Measurements from ENCODE around the gene GSTO1. TPM values are rescaled to one million over a fixed set of nuclear protein-coding genes. Genes with fewer than 3 reads are reported as not detected.

The GSTO1 gene
- total RNA-seq (2022; extraction: Qiagen RNA extraction; ENCODE audit: low read depth): 231 to 296 TPM (median 257 TPM) in 5 replicates

DNA sequence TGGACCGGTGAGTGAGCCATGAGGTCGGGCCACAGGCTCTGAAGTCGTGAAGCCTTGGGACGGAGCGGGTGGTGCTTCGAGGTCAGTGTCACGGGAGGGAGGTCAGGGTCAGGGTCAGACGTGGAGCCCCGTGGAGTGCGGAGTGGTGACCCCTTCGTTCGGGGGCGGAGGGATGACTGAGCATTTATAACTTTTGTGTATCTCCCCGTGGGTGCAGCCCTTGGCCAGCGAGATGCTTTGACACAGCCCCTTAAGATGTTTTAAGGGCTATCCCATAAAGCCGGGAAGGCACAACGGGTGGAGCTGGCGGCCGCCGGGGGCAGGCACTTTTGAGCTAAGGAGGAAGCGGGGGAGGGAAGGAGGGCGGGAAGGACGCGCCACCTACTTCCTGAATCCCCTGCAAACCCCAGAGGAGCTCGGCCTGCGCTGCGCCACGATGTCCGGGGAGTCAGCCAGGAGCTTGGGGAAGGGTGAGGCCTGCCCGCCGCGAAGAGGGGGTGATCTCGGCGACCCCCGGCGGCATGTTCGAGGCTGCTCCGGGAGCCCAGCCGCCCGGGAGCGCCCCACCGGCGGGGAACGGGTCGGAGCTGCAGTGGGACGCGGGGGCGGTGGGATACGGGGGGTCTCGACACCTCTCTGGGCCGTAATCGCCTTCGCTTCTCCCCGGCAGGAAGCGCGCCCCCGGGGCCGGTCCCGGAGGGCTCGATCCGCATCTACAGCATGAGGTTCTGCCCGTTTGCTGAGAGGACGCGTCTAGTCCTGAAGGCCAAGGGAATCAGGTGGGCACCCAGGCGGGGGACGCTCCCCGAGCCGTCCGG lies at the start of gene GSTO1:
GSTO1 (plus strand) TSS at position 400 of the 818 bp plus-strand sequence; CDS start at position 437, 37 bp downstream.

GRCh38 chr10:104231784-104232612 lies 22.7 kb upstream of the GSTO1 start, which contains the start of gene CFAP43:
CFAP43 (minus strand) TSS chr10:104232364; CDS start chr10:104232246, 118 bp downstream.

DNA sequence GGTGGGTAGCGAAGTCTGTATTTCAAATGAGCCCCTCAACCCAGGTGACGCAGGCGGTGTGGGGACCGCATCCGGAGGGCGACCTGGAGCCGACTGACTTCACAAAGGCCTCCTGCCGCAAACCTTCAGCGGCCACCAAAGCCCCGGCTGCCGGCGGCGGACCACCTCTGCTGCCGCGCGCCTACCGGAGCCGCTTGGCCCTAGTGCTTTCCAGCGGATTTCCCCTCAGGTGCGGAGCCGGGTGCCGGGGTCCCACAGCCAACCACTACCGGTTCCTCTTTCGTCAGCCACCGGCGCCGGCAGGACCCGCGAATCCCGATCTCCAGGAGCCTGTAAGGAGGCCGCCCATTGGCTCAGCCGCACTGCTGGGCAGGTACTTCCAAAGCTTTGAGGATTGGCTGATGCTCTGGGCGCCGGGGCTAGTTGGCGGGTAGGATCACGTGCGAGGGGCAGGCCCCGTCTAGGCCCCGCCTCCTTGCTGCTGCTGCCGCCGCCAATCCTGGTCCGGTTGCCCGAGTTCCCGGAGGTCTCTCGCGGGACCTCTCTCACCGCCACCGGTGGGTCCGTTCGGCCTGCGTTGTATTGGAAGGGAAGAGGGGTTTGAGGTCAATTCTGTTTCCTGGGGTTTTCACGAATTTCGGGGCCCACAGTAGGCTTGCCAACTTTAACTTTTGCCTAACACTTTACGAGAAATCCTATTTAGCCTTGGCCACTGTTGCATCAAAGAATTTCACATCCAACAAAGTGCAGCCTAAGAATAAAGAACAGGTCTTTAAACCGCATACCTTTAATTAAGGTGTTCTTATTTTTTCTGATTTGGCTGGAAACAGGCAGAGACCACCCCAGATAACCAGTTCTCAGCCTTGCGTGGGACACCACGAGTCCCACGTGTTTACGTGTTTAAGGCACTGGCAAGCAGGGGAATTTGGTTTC lies 14.3 kb downstream of the GSTO1 start, which contains the start of gene GSTO2:
GSTO2 (plus strand) TSS at position 472 of the 933 bp plus-strand sequence. CDS start 5,732 bp downstream, outside the sequence.

Other genes with a start within 250 kb of the GSTO1 start
- gene COL17A1, start 169.0 kb upstream of the GSTO1 start, total RNA-seq (2022; extraction: Qiagen RNA extraction; ENCODE audit: low read depth): 1.6 to 2.2 TPM (median 1.9 TPM) in 5 replicates
- gene SFR1, start 132.7 kb upstream of the GSTO1 start, total RNA-seq (2022; extraction: Qiagen RNA extraction; ENCODE audit: low read depth): 12.6 to 27.0 TPM (median 13.5 TPM) in 5 replicates
- gene CFAP43, start 22.5 kb upstream of the GSTO1 start, total RNA-seq (2022; extraction: Qiagen RNA extraction; ENCODE audit: low read depth): 0.19 to 0.38 TPM (median 0.27 TPM) in 4 of 5 replicates, not detected in the other
- gene GSTO2, start 14.3 kb downstream of the GSTO1 start, total RNA-seq (2022; extraction: Qiagen RNA extraction; ENCODE audit: low read depth): 2.1 to 2.7 TPM (median 2.3 TPM) in 5 replicates
- 47.7 to 75.6 TPM (median 66.7 TPM) in 5 replicates for gene ITPRIP, start 83.6 kb downstream of the GSTO1 start, total RNA-seq (2022; extraction: Qiagen RNA extraction; ENCODE audit: low read depth)
- gene CFAP58, start 98.9 kb downstream of the GSTO1 start, total RNA-seq (2022; extraction: Qiagen RNA extraction; ENCODE audit: low read depth): 0.08 to 0.62 TPM (median 0.11 TPM) in 5 replicates